GM12891 (cell line): ENCODE measurements around the gene FGGY.

ENCODE experiments used
- DNase-seq: peaks from one replicate; pipeline ENCODE4 v3.0.0; 2011; ENCODE audit warnings: low spot score; ENCODE audit not compliant: insufficient read length
- FAIRE-seq: peaks from 2 replicates; lab custom pipeline; 2011; peaks lifted over from hg19 to GRCh38; lab: Jason Lieb, UNC
- PAX5 ChIP-seq: IDR thresholded peaks from 2 replicates; pipeline ENCODE4 v1.6.1; 2011; ENCODE audit warnings: low read length, moderate library complexity, mild to moderate bottlenecking; ENCODE audit not compliant: insufficient read depth, severe bottlenecking
- POLR2A ChIP-seq: IDR thresholded peaks from 2 replicates; pipeline ENCODE4 v1.6.1; 2011; ENCODE audit warnings: low read depth, low read length, control low read depth
- POLR2AphosphoS5 ChIP-seq: IDR thresholded peaks from 2 replicates; pipeline ENCODE4 v1.6.1; 2011; ENCODE audit warnings: low read depth, low read length, control low read depth
- POU2F2 ChIP-seq: IDR thresholded peaks from 2 replicates; pipeline ENCODE4 v1.6.1; 2011; ENCODE audit warnings: low read depth, mild to moderate bottlenecking, control low read depth, low read length, moderate library complexity
- SPI1 ChIP-seq: IDR thresholded peaks from 2 replicates; pipeline ENCODE4 v1.6.1; 2011; ENCODE audit warnings: low read depth, low read length, control low read depth
- TAF1 ChIP-seq: IDR thresholded peaks from 2 replicates; pipeline ENCODE4 v1.6.1; 2011; ENCODE audit warnings: low read depth, low read length, control low read depth

Gene FGGY

DNA sequence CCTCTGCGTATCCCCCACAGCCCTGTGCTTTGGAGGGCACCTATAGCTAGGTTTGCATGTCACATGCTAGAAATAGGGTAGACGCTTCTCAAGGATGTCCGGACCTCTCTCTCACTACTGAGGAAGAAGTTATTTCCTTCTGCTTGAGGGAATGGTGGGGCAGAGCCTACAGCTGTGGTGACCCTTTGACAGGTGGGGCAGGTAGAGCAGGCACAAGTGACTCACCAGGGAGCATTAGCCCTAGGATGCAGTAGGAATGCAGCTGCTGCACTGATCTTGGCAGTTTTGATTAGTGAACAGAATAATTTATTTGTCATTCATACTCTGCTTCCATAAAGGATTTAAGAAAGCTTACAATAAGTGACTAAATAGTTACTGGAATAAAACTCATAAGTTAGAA, 388.2 kb downstream of the FGGY start:
- no peak for FAIRE-seq
- no peak for DNase-seq

DNA sequence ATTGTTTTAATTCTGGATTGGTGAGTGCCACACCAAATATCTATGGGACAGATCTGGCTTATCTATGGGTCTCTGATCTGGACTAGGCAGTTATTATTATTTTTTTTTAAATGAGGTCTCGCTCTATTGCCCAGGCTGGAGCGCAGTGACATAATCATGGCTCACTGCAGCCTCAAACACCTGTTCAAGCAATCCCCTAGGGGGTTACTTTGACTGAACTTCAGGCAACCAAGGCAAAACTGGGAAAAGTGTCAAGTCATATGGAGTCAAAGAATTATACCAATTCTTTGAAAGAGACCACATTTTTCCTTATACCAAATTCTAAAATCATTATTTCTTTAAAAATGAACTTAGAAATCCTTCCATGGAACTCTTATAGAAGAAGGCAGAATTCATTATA, 388.8 kb downstream of the FGGY start:
- TF ChIP-seq POLR2A, result no peak
- no peak for TF ChIP-seq TAF1
- DNase-seq (no peak), FAIRE-seq (no peak)

More for the DNA sequence above, 388.2 kb downstream of the FGGY start:
- TF ChIP-seq TAF1 (no peak), POLR2AphosphoS5 (no peak), POLR2A (no peak)

DNA sequence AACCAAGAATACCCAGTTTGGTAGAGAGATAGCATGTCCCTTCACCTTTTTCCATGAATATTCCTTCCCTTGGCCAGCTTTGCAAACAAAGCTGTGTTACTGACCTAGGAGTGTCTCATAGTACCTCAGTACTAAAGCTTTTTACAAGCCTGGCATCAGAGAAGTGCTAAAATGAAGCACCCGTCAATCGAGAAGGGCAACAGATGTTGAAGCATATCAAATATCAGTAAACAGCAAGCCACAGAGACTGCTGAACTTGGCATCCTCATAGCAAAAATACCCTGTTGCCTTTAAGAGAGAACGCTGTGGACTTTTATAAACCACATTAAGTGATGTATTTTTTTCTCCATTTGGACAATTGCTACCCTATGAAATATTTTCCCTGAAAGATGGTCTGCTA, 389.3 kb downstream of the FGGY start:
- FAIRE-seq (no peak), DNase-seq (no peak)
- TF ChIP-seq SPI1 (no peak), POU2F2 (no peak), PAX5 (no peak), TAF1 (no peak), POLR2A (no peak), POLR2AphosphoS5 (no peak)

DNA sequence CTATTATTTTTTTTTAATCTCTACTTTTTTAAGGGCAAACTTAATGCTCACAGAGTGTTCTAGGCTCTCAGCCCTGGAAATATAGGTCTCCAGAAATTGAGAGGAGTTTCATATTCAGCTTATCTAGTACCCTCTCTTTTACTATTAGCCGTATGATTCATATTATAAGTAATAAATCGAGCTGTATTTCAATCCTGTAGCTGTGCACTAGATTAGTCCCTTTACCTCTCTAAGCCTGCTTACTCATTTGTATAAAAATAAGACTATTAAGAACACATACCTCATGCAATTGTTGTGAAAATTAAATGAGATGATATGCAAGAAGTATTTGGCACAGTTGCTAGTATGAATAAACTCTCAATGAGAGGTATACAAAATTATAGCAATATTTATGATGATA, 389.7 kb downstream of the FGGY start:
- FAIRE-seq, result no peak
- no peak for DNase-seq
- TF ChIP-seq SPI1, result no peak
- no peak for TF ChIP-seq PAX5
- no peak for TF ChIP-seq POLR2AphosphoS5
- no peak for TF ChIP-seq POU2F2
- TF ChIP-seq TAF1, result no peak
- TF ChIP-seq POLR2A, result no peak

DNA sequence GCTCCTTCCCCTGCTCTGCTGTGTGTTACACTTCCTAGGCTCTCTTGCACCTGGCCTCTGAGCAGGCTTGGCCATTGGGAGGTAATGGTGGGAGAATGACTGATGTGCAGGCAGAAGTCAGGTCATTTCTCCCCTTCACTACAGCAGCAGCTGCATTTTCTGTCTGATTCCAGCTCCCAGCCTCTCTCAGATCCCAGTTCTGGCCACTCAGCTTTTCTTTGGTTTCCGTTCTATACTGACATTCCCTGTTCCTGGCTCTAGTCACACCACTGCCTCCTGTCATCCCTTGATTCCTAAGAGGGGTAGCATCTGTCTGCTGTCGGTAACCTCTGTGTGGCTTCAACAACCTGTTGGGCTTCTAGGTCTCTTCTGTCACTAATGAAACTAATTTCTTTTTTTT, 390.2 kb downstream of the FGGY start:
- FAIRE-seq (no peak), DNase-seq (no peak)
- TF ChIP-seq SPI1 (no peak), POLR2AphosphoS5 (no peak), POU2F2 (no peak), PAX5 (no peak), TAF1 (no peak), POLR2A (no peak)

DNA sequence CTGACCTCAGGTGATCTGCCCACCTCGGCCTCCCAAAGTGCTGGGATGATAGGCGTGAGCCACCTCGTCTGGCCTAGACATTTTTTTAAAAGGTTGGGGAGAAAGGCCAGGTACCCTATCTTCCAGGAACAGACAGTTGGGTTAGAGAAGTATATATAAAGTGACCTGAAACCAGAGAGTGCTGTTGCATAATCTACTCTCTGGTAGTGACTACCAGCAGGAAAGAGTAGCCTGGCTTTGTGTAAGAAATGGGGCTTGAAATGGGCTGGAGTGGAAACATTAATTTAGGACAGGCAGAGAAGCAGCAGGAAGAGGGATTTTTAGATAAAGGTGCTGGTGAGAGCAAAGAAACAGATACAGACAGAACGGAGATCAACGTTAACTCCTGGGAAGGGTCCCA, 392.1 kb downstream of the FGGY start:
- no peak for FAIRE-seq
- TF ChIP-seq SPI1 (no peak), TAF1 (no peak), PAX5 (no peak), POLR2A (no peak), POU2F2 (no peak), POLR2AphosphoS5 (no peak)
- no peak for DNase-seq

DNA sequence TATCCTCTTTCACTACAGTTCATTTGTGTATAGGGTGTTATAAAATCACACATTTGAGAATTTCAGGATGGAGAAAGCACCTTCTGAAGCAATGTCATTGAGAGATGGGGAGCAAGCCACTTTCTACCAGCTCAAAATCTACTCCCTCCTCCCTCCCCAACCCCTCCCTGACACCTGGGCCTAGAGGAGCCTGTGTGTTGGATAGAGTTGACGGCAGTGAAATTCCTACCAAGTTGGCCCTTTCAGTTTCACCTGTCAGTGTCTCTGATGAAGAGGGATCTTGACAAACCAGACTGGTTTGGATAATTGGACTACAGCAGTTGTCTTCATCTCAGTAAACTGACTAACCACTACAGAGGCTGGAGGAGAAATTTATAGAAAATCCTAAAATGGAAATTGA, 392.8 kb downstream of the FGGY start:
- TF ChIP-seq POLR2AphosphoS5 (no peak), SPI1 (no peak), POLR2A (no peak), POU2F2 (no peak), TAF1 (no peak), PAX5 (no peak)
- no peak for DNase-seq
- FAIRE-seq, result no peak

DNA sequence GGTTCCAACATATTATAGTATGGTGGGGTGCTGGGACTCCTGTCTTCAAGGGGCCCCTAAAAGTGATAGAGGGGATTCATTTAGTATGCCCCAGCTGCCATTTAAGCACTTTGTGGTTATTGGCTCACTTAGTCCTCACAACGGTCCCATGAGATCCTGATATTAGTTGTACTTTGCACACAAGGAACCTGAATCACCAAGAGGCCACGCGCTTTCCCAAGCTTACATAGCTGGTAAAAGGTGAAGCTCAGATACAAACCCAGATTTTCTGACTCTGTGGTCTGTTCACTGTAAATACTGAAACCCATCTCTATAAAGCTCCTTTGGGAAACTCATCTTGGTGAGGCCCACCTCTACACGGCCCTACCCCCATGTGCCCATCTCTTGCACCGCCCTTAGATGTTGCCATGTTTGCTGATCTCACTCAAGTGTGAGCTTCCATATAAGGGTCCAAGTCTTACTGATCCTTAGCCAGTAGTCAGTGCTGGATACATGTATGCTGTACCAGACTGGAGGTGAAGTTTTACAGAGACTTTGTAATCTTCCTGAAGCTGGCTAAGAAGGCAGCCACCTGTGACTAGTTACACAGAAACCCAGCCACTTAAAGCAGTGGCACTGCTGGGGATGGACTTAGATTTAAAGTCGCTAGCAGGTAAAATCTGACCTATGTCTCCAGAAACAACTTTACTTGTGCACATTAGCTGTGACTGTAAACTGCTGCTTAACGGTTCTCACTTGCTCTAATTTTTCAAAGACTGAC, 393.5 kb downstream of the FGGY start:
- TF ChIP-seq POLR2AphosphoS5 (no peak), PAX5 (no peak), TAF1 (no peak), SPI1 (no peak), POU2F2 (no peak), POLR2A (no peak)
- DNase-seq, result no peak
- peak; percentile 13 for FAIRE-seq

DNA sequence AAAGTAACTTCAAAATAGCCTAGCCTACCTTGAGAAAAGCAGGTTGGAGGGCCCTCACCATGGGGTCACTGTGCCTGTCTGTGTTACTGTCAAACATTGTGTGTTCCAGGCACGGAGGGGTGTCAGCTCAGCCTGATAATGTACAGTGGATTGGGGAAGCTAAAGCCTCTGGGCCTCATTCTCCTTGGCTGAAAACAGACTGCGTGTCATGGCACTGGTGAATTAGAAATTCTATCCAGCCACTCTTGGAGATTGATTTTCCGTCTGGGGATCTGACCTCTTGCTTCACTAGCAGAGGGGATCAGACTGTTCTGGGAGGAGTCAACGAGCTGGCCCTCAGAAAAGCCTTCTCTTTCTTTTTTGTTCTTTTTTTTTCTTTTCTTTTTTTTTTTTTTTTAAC, 394.4 kb downstream of the FGGY start:
- TF ChIP-seq TAF1 (no peak), SPI1 (no peak), POLR2A (no peak), POLR2AphosphoS5 (no peak), POU2F2 (no peak)
- no peak for FAIRE-seq
- no peak for DNase-seq

DNA sequence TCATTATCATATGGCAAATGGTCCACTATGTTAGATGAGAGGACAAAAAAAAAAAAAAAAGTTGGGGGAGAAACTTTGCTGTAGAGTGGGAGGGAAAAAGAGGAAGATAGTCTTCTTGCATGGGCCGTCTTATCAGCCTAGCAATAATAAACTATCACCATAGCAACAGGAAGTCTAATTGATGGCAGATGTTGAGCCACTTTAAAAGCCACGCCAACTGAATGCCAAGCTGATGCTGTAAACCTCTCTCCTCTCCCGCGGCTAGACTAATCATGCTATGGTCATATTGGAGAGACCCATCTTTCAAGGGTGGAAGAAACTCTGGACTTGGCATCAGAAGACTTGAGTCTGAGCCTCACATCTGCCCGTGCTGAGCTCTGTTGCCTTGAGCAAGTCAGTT, 395.7 kb downstream of the FGGY start:
- DNase-seq (no peak), FAIRE-seq (no peak)
- TF ChIP-seq POLR2A, result no peak
- TF ChIP-seq POLR2AphosphoS5, result no peak

DNA sequence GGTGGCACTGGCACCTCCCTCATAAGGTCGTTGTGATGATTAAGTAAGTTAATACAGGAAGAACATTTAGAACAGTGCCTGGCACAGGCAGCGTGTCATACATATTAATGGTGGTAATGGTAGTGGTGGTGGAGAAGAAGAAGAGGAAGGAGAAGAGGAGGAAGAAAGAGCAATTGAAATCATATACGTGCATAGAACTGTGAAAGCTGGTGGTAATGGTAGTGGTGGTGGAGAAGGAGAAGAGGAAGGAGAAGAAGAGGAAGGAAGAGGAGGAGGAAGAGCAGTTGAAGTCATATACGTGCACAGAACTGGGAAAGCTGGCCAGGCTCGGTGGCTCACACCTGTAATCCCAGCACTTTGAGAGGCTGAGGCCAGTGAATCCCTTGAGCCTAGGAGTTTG, 396.5 kb downstream of the FGGY start:
- DNase-seq (no peak), FAIRE-seq (no peak)
- no peak for TF ChIP-seq POLR2A
- TF ChIP-seq POLR2AphosphoS5, result no peak
- TF ChIP-seq PAX5, result no peak
